K562 (cell line): ENCODE data around the gene FHIT. TPM values are rescaled to one million over a fixed set of nuclear protein-coding genes. Genes with fewer than 3 reads are reported as not detected.

Experiments used
- ATAC-seq: fragments of 200-7000 bp; cut with Tn5 transposase; 3 replicates; pipeline ENCODE4 v1.9.1; 2020; ENCODE audit warnings: moderate library complexity
- BruUV-seq: library from RNA; stranded (reverse); fragments of 400-500 nt; replicated peaks from 2 replicates; lab custom pipeline; 2021; lab: Mats Ljungman, UMichigan
- CTCF ChIA-PET: fragments of 300-600 bp; formaldehyde crosslinking; extraction: SDS; loops from one replicate; lab custom pipeline; 2021; ENCODE audit warnings: low intra/inter-chr PET ratio; lab: Yijun Ruan, JAX
- POLR2A ChIA-PET: fragments of 300-600, 350-650 bp; sonication (Branson Sonifier 250); formaldehyde crosslinking; extraction: SDS; loops from one replicate; lab custom pipeline; 2021; ENCODE audit warnings: antibody characterized with exemption, inconsistent platforms; lab: Yijun Ruan, JAX
- DNase-seq, 4 experiments: peaks; one replicate each; pipeline versions ENCODE4 v3.0.0 to v3.0.0-alpha.2; 2011 to 2018; ENCODE audit warnings: low spot score in 3 of 4, mixed read lengths in 3 of 4; ENCODE audit errors: extremely low read depth in 1 of 4
- FAIRE-seq: peaks from 2 replicates; lab custom pipeline; 2011; peaks lifted over from hg19 to GRCh38; lab: Jason Lieb, UNC
- H2AFZ ChIP-seq: 2 replicates; pipeline ENCODE4 v1.6.0; 2011; ENCODE audit warnings: low read depth, low read length, control low read depth, inconsistent platforms
- H3K27ac ChIP-seq: fragments of 200-600 bp; 3 replicates; pipeline ENCODE4 v1.8.0; 2011; ENCODE audit warnings: low read depth, mild to moderate bottlenecking, control low read depth, inconsistent platforms, low read length, moderate library complexity, mixed read lengths; ENCODE audit errors: extremely low read depth
- H3K27me3 ChIP-seq, 2 experiments: fragments of 300-600 bp in 1 of 2; 2 replicates in 1 of 2; 3 replicates in 1 of 2; pipeline versions ENCODE4 v1.6.0 to v1.8.0; 2011; ENCODE audit warnings: inconsistent platforms in 2 of 2, low read length in 2 of 2, mild to moderate bottlenecking in 1 of 2, mixed read lengths in 1 of 2, moderate library complexity in 1 of 2; ENCODE audit not compliant: control insufficient read depth in 2 of 2, insufficient read depth in 2 of 2
- H3K36me3 ChIP-seq: fragments of 300-600 bp; 3 replicates; pipeline ENCODE4 v1.8.0; 2011; ENCODE audit warnings: mild to moderate bottlenecking, low read length, inconsistent platforms; ENCODE audit not compliant: control insufficient read depth, insufficient read depth
- H3K4me1 ChIP-seq, 2 experiments: fragments of 200-600 bp in 1 of 2; replicated peaks in 1 of 2; 2 replicates in 1 of 2; 3 replicates in 1 of 2; pipeline versions ENCODE4 v1.5.1 to v1.8.0; 2011; ENCODE audit warnings: inconsistent platforms in 2 of 2, low read length in 2 of 2, mild to moderate bottlenecking in 1 of 2, mixed read lengths in 1 of 2, moderate library complexity in 1 of 2; ENCODE audit not compliant: control insufficient read depth in 2 of 2, insufficient read depth in 2 of 2
- H3K4me2 ChIP-seq: 2 replicates; pipeline ENCODE4 v1.6.1; 2011; ENCODE audit warnings: low read length, control low read depth, inconsistent platforms, mixed read lengths; ENCODE audit not compliant: insufficient read depth
- H3K4me3 ChIP-seq: fragments of 200-600 bp; sonication (generic), shearing (Covaris generic); 2 replicates; pipeline ENCODE4 v1.5.1; 2016; ENCODE audit warnings: control low read depth, inconsistent platforms
- H3K79me2 ChIP-seq: fragments of 200-600 bp; 3 replicates; pipeline ENCODE4 v1.8.0; 2011; ENCODE audit warnings: low read length, inconsistent platforms; ENCODE audit not compliant: control insufficient read depth, insufficient read depth
- H3K9ac ChIP-seq, 2 experiments: 2 replicates each; pipeline versions ENCODE4 v1.6.0 to v1.6.1; 2011; ENCODE audit warnings: low read depth in 2 of 2, low read length in 2 of 2, control low read depth in 1 of 2, inconsistent platforms in 1 of 2, mild to moderate bottlenecking in 1 of 2, mixed read lengths in 1 of 2; ENCODE audit not compliant: insufficient read depth in 1 of 2
- H3K9me1 ChIP-seq: one replicate; pipeline ENCODE4 v1.6.0; 2011; ENCODE audit warnings: inconsistent platforms, mild to moderate bottlenecking, low read length, moderate library complexity; ENCODE audit not compliant: control insufficient read depth, insufficient read depth
- H3K9me3 ChIP-seq: replicated peaks from 2 replicates; pipeline ENCODE4 v1.5.1; 2011; ENCODE audit warnings: low read depth, low read length, inconsistent platforms; ENCODE audit not compliant: control insufficient read depth, insufficient read depth
- H4K20me1 ChIP-seq: replicated peaks from 2 replicates; pipeline ENCODE4 v1.6.1; 2011; ENCODE audit warnings: low read length, inconsistent platforms, mixed read lengths; ENCODE audit not compliant: control insufficient read depth, insufficient read depth
- DNMT1 ChIP-seq: fragments of 450-650 bp; IDR thresholded peaks from 2 replicates; pipeline ENCODE4 v1.6.1; 2016; ENCODE audit warnings: antibody characterized with exemption, mild to moderate bottlenecking
- RNF2 ChIP-seq: sonication (generic); IDR thresholded peaks from 2 replicates; pipeline ENCODE4 v1.6.1; 2016
- ZKSCAN1 ChIP-seq: fragments of 150-350 bp; IDR thresholded peaks from 2 replicates; pipeline ENCODE4 v1.6.1; 2016; ENCODE audit warnings: low read depth, low read length
- ZNF280B ChIP-seq: fragments of 250-450 bp; sonication (Bioruptor Pico); IDR thresholded peaks from 2 replicates; pipeline ENCODE4 v1.5.1; 2021; ENCODE audit warnings: mild to moderate bottlenecking
- ZNF696 ChIP-seq: fragments of 250-450 bp; sonication (Bioruptor Pico); conservative IDR thresholded peaks from 2 replicates; pipeline ENCODE4 v1.4.0; 2020; ENCODE audit warnings: mild to moderate bottlenecking, moderate library complexity
- in situ Hi-C: fragments of 300-500 bp; cut with MboI; formaldehyde crosslinking; loops from 4 replicates; pipeline ENCODE4 v1.15.0; 2018; ENCODE audit warnings: inconsistent platforms, mixed read lengths
- intact Hi-C: fragments of 100-400 bp; cut with micrococcal nuclease; formaldehyde crosslinking; loops from 2 replicates; pipeline ENCODE4 v1.14.2; 2022
- polyA plus RNA-seq, 8 experiments: library from polyadenylated mRNA; depleted of rRNA in 4 of 8; stranded (reverse) in 5 of 8; unstranded in 3 of 8; fragments of >200 nt; fragmentation: Nextera tagmentation in 2 of 8; fragmentation: Illumina TruSeq in 1 of 8; extraction: Ambion mirVana in 2 of 8; extraction: Trizol in 1 of 8; gene quantifications; 2 replicates each; pipeline versions ENCODE4 v1.2.1 to v1.2.3, GENCODE V29; 2011 to 2014; ENCODE audit warnings: inconsistent platforms in 1 of 8, missing spikeins in 1 of 8
- total RNA-seq, 7 experiments: library from RNA; depleted of rRNA in 6 of 7; stranded (reverse); fragments of >200 nt in 6 of 7; fragmentation: Illumina TruSeq in 2 of 7; extraction: Trizol in 2 of 7; gene quantifications; 2 replicates each; pipeline versions ENCODE4 v1.2.1 to v1.2.3, GENCODE V29; 2011 to 2021; ENCODE audit warnings: low replicate concordance in 1 of 7

FHIT gene
- total and polyA plus RNA-seq, 9 of the 15 experiments (the other 6 are each of a cell fraction or from before 2014, with no cell fraction given), result 1.7 to 9.1 (median 4.3) TPM

GRCh38 chr3:61149236-61149635, 102.0 kb downstream of the FHIT start:
- H3K4me1 ChIP-seq, result no peaks in the 10 kb centered on the region
- H3K36me3 ChIP-seq, result no peaks in the 10 kb centered on the region
- CTCF ChIA-PET, result no interaction called here
- POLR2A ChIA-PET, result no interaction called here
- no peak for DNase-seq
- FAIRE-seq, result no peak
- no peaks in the 10 kb centered on the region for H3K9me1 ChIP-seq
- intact Hi-C loops, result no loop called here
- H3K27me3 ChIP-seq, result no peaks in the 10 kb centered on the region
- H2AFZ ChIP-seq, result no peak overlapping the region
- no peak overlapping the region for H3K4me3 ChIP-seq
- H3K9me3 ChIP-seq, result no peaks in the 10 kb centered on the region
- ATAC-seq, result no peak
- no peaks in the 10 kb centered on the region for H4K20me1 ChIP-seq
- TF ChIP-seq ZNF696 (CRISPR knock-in tag) (no peak), ZNF280B (CRISPR knock-in tag) (no peak), RNF2 (no peak), DNMT1 (no peak), ZKSCAN1 (no peak)
- no peaks in the 10 kb centered on the region for H3K79me2 ChIP-seq
- no TSS peak for BruUV-seq
- H3K27ac ChIP-seq, result no peak overlapping the region
- no peak overlapping the region for H3K9ac ChIP-seq
- in situ Hi-C loops, result no loop called here
- H3K4me2 ChIP-seq, result no peak overlapping the region
